ENCODE results near the gene TFB1M.

DNA sequence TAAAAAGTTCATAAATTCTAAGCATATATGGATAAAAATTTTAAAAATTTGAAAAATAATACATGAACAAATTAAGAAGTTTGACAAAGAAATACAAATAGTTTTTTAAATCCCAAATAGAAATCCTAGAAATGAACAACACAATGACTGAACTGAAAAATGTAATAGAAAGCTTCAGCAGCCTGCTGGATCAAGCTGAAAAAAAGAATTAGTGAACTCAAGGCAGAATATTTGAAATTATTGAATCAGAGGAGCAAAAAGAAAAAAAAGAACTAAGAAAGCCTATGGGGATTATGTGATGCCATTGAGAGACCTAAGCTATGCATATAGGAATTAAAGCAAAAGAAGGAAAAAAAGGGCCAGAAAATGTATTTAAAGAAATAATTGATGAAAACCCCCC, 39.9 kb upstream of the TFB1M start:
- TF ChIP-seq ZFP3 (CRISPR knock-in tag; IDR thresholded peaks at IDR 0.05), result no peak
- no peak for TF ChIP-seq PATZ1 (CRISPR knock-in tag; IDR thresholded peaks at IDR 0.05; ENCODE audit: borderline replicate concordance)
- no peak for TF ChIP-seq BACH2 (CRISPR knock-in tag; IDR thresholded peaks at IDR 0.05; ENCODE audit: borderline replicate concordance)
- TF ChIP-seq, protein P1, sequence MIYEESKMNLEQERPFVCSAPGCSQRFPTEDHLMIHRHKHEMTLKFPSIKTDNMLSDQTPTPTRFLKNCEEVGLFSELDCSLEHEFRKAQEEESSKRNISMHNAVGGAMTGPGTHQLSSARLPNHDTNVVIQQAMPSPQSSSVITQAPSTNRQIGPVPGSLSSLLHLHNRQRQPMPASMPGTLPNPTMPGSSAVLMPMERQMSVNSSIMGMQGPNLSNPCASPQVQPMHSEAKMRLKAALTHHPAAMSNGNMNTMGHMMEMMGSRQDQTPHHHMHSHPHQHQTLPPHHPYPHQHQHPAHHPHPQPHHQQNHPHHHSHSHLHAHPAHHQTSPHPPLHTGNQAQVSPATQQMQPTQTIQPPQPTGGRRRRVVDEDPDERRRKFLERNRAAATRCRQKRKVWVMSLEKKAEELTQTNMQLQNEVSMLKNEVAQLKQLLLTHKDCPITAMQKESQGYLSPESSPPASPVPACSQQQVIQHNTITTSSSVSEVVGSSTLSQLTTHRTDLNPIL (CRISPR knock-in tag; IDR thresholded peaks at IDR 0.05; ENCODE audit: low read depth), result no peak
- no peak for TF ChIP-seq POU6F1 (CRISPR knock-in tag; IDR thresholded peaks at IDR 0.05; ENCODE audit: borderline replicate concordance, low read depth)
